GM19467 (cell line): ENCODE results near the gene PGD.
"Not testable (repeated sequence)": the region's sequence is repeated elsewhere in the genome, so short reads cannot be mapped to it uniquely, and the experiment has no call there.

Experiments used
- ATAC-seq: cut with Tn5 transposase; IDR thresholded peaks from one replicate; pipeline ENCODE4 v1.9.1; 2021; ENCODE audit warnings: mild to moderate bottlenecking, moderate library complexity; ENCODE audit not compliant: unreplicated experiment

Gene PGD

GRCh38 chr1:10433790-10434189 is 34.9 kb downstream of the PGD start:
- ATAC-seq = no peak

DNA sequence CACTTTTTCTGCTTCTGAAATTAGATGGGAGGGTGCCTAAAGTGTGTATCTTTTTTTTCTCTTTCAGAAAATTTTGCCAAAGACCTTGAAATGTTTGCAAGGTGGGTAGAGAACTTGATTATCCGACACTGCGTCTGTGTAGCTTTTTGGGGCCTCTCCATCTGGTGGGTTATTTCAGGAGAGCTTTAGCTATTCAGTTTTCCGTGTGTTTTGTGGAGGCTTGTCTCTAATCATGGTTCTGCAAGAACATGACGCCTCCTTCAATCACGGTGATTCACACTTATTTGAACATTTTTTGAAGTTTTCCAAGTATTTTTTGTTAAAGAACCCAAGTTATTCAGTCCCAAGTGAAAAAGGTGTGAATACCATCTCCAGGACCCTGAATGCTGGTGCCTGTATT is 35.7 kb downstream of the PGD start:
- no peak for ATAC-seq

DNA sequence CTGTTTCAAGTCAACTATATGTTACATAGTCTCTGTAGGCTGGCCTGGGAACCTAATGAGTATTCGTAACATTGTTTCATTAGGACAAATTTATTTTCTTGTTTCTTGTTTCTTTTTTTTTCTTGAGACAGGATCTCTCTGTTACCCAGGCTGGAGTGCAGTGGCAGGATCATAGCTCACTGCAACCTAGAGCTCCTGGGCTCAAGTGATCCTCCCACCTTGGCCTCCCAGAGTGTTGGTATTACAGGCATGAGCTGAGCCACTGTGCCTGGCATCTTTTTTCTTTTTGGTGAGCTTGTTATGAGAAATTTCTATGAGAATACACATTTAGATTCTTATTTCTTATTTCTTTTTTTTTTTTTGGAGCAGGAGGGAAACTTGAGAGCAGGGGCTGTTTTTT is 38.2 kb downstream of the PGD start:
- ATAC-seq = no peak

DNA sequence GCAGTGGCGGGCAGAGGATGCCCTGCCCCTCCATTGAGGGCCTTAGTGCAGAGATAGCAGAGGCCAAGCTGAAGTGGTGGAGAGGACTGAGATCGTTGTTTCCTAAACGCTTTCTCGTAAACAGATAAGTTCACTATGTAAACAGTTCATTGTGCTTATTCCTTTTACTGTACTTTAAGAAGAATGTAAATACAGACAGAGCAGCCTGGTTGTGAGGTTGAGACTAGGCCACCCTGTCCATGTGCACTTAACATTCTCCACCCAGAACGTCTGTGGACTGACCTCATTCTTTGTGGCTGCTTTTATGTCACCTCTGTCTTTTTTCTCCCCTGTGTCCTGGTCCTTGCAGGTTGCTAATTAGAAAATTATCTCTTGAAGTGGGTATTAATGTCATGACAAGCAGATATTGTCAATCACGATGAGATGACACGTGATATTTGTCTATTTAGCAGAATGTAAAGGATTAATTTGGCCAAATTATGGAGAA is 39.9 kb downstream of the PGD start:
- no peak for ATAC-seq

DNA sequence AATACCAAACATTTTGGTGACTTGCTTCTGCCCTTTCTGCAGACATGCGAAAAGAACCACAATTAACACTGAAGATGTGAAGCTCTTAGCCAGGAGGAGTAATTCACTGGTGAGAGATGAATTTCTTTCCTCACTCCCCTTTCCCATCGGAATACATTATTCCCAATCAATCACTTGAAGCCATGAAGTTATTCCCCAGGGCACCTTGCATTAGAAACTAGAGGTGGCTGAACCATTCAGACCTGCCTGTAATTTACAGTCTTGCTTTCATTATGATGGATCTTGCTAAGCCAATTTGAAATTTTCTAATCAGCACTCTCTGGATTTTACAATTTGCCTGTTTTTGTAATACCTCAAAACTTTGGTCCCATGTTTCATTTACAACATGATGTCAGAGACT is 41.4 kb downstream of the PGD start:
- ATAC-seq = no peak

GRCh38 chr1:10440794-10441193 is 41.9 kb downstream of the PGD start:
- no peak for ATAC-seq

GRCh38 chr1:10444248-10444647 is 45.4 kb downstream of the PGD start:
- no peak for ATAC-seq

- ATAC-seq = no peak
These were observed 46.0 kb downstream of the PGD start for GRCh38 chr1:10444795-10445397.

DNA sequence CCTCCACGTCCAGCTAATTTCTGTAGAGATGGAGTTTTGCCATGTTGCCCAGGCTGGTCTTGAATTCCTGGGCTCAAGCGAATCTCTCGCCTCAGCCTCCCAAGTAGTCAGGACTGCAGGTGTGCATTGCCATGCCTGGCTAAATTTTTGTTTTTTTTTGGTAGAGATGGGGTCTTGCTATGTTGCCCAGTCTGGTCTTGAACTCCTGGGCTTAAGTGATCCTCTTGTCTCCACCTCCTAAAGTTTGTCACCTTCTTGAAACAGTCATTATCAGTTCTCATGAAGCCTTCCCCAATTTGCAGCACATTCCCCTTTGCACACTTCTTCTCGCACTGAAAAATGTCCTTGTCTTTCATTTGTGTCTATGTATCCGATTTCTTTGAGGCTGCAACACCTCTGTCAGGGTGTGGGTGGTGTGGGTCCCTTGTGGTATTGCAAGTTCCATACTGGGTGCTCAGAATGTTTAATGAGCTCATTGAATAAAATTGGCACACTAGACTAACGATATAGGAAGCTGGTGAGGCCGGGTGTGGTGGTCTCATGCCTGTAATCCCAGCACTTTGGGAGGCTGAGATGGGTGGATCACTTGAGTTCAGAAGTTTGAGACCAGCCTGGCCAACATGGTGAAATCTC is 48.0 kb downstream of the PGD start:
- no peak for ATAC-seq

- no peak for ATAC-seq
These were observed 50.9 kb downstream of the PGD start, which contains the start of gene CORT for GRCh38 chr1:10449751-10450150. TSS of gene CORT (plus strand) at chr1:10450031. CDS start at chr1:10450224, 193 bp downstream.

GRCh38 chr1:10450156-10450814 is 51.4 kb downstream of the PGD start:
- no peak for ATAC-seq

DNA sequence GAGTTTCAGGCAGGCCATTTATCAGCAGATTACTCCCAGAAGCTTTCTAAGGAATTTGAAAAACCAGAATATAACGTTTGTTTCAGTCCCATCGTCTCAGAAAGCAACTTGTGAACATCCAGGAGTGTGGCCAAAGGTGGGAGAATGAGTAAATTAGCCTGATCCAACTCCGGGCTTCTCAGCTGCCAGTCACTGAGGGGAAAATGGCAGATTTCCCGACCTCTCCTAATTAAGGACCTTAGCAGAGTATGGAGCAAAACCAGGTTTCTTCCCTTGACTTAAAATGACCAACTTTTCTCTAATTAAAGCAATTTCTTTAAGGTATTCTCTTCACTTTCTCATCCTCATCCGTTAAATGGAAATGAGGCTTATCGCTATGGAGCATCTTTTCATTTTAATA is 52.0 kb downstream of the PGD start:
- no peak for ATAC-seq

- ATAC-seq = no peak
These were observed 52.4 kb downstream of the PGD start for GRCh38 chr1:10451287-10451686.

DNA sequence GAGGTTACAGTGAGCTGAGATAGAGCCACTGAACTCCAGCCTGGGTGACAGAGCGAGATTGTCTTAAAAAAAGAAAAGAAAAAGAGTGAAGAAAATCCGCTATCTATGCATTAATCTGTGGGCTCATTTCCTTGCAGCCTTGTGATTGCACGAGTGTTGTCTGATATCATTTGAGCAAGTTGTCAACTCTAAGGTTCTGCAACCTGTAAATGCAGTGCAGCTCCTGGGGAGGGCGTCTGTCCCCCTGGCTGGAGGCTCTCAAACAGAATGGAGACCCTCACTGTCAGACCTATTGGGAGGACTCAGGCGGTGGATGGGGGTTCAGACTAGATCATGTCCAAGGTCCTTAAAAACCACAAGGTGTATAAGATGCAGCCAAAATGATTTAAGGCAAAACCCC is 57.2 kb downstream of the PGD start:
- ATAC-seq = no peak

DNA sequence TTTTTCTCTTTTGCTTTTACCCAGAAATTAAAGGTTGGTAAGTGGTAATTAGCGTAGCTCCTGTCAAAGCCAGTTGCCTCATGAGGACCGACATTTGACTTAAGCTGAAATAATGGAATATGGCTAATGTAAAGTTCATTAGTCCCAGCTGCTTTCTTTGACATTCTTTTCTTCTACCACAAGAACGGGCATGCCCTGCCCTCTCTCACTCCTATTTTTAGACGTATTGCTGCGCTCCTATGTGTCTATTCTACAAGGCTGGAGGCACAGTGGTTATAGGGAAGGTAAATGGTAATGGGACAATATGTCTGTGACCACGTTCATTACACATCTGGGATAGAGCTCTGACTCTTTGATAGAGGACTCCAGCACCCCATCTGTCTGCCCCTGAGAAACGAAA is 57.8 kb downstream of the PGD start:
- ATAC-seq = no peak

DNA sequence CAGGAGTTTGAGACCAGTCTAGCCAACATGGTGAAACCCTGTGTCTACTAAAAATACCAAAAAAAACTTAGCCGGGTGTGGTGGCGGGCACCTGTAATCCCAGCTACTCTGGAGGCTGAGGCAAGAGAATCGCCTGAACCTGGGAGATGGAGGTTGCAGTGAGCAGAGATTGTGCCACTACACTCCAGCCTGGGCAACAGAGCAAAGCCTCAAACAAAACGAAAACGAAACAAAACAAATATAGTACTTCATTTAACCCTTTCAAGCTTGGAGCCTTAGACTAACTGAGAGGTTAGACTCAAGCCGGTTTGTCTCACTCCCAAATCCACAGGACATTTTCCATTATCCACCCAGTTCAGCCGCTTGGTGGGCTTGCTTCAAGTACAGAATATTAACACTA is 58.6 kb downstream of the PGD start:
- ATAC-seq = not testable (repeated sequence)

- ATAC-seq = no peak
These were observed 59.0 kb downstream of the PGD start for GRCh38 chr1:10457875-10458274.

GRCh38 chr1:10459184-10459583 is 60.3 kb downstream of the PGD start:
- ATAC-seq = no peak

DNA sequence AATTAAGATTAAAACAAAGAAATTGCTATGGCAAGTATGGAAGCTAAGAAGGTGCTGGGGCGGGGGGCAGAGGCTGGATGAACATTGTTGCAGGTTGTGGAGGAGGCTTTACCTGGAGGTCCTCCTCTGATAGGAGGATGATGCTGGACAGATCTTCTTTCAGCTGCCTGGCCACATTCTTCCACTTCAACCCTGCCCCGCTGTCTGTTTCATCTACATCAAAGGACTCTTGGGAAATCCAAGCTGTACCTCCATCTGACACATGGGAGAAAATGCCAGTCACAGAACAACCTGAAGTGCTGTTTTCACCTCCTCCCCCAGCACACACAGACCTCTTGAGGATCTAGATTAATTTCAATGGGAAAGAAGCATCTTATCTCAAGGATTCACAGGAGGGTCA is 68.2 kb downstream of the PGD start:
- no peak for ATAC-seq

DNA sequence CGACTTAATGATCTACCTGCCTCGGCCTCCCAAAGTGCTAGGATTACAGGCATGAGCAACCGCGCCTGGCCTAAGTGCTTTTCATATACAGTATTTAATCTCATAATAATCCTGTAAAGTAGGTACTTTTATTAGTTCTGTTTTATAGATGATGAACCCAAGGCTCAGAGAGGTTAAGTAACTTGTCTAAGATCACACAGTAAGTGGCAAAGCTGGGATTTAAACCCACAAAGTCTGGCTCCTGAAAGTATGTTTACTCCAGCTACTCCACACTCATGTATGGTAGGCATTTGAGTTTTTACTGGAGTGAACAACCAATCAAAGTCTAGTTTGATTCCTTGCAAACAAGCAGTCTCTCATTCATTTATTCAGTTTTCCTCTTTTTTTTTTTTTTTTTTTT is 71.2 kb downstream of the PGD start:
- no peak for ATAC-seq
